Aorta (tissue), 5 donors: Measurements from ENCODE around the gene RAPGEF5. TPM values are rescaled to one million over a fixed set of nuclear protein-coding genes. Genes with fewer than 3 reads are reported as not detected.

Experiments
- ATAC-seq: fragments of 200-7000 bp; cut with Tn5 transposase; one replicate; pipeline ENCODE4 v1.9.1; 2022; ENCODE audit warnings: moderate library complexity; ENCODE audit not compliant: low FRiP score
- DNase-seq, 2 donors: peaks; one replicate each; pipeline ENCODE4 v3.0.0-alpha.2; 2020
- H3K27ac ChIP-seq, 2 donors: one replicate each; pipeline ENCODE4 v1.5.1; 2013; ENCODE audit warnings: low read length in 2 of 2, mild to moderate bottlenecking in 2 of 2, moderate library complexity in 2 of 2, control low read depth in 1 of 2, inconsistent platforms in 1 of 2, low read depth in 1 of 2
- H3K27me3 ChIP-seq, 2 donors: one replicate each; pipeline ENCODE4 v1.6.1; 2013; ENCODE audit warnings: control low read depth in 1 of 2, low read length in 1 of 2, mild to moderate bottlenecking in 1 of 2, moderate library complexity in 1 of 2; ENCODE audit not compliant: insufficient read depth in 2 of 2, control insufficient read depth in 1 of 2
- H3K36me3 ChIP-seq, 2 donors: one replicate each; pipeline ENCODE4 v1.6.1; 2013; ENCODE audit warnings: control low read depth in 1 of 2, low read length in 1 of 2, mild to moderate bottlenecking in 1 of 2; ENCODE audit not compliant: insufficient read depth in 2 of 2, control insufficient read depth in 1 of 2
- H3K4me1 ChIP-seq, 2 donors: one replicate each; pipeline ENCODE4 v1.6.1; 2013; ENCODE audit warnings: low read length in 2 of 2, control low read depth in 1 of 2, mild to moderate bottlenecking in 1 of 2, moderate library complexity in 1 of 2; ENCODE audit not compliant: insufficient read depth in 2 of 2, control insufficient read depth in 1 of 2
- H3K4me3 ChIP-seq, 2 donors: one replicate each; pipeline ENCODE4 v1.5.1; 2013; ENCODE audit warnings: low read length in 2 of 2, control low read depth in 1 of 2, mild to moderate bottlenecking in 1 of 2
- H3K9me3 ChIP-seq: one replicate; pipeline ENCODE4 v1.6.1; 2013; ENCODE audit warnings: mild to moderate bottlenecking, low read length; ENCODE audit not compliant: control insufficient read depth
- WGBS, 2 donors: extraction: QIAGEN DNeasy Blood & Tissue Kit; methylation state at CpG; one replicate each; pipeline ENCODE4 v1.1.7; 2013; 5-methylcytosine and 5-hydroxymethylcytosine counted together
- intact Hi-C, 2 donors: fragments of 100-400 bp; cut with DNase I; formaldehyde crosslinking; loops; one replicate each; pipeline versions ENCODE4 v1.14.2 to v1.15.0; 2022
- long read RNA-seq, 2 donors: library from polyadenylated mRNA; unstranded; transcript quantifications; one replicate each; pipeline ENCODE4 v2.0.0, GENCODE V29; 2020 to 2021
- polyA plus RNA-seq, 2 donors: library from polyadenylated mRNA; stranded (reverse); fragments of 200-250 nt; gene quantifications; one replicate each; pipeline ENCODE4 v1.2.3, GENCODE V29; 2013
- total RNA-seq, 2 donors: library from RNA; stranded (reverse); fragmentation: NEBNext Ultra II Directional; extraction: Animal tissue kit (Norgen Biotek cat#: 25700); gene quantifications; one replicate each; pipeline ENCODE4 v1.2.1, GENCODE V29; 2021
- donor health status: healthy with polysubstance abuse.
- donor health status: Bipolar disorder and iron deficiency.
- donor health status: DM: no; HTN: no; CAD: no.
- donor health status: DM: no; HTN: no; CAD: no.
- donor health status: DM: yes; HTN: yes; CAD: no.

RAPGEF5 gene
- total RNA-seq, result 10 to 100 TPM; 68.1 to 77.1 TPM
- 10 to 100 TPM in 1 of 2 donors, 1 to 10 TPM in 1; 8.4 to 21.9 TPM for polyA plus RNA-seq
- long read RNA-seq, donor 1, partial matches to known transcripts, result 15 of 42 reads
- long read RNA-seq, donor 1, other reads (novel, unspliced or antisense), result 26 of 42 reads
- long read RNA-seq, donor 2, partial matches to known transcripts, result 1 of 18 reads
- long read RNA-seq, donor 2, other reads (novel, unspliced or antisense), result 15 of 18 reads

DNA sequence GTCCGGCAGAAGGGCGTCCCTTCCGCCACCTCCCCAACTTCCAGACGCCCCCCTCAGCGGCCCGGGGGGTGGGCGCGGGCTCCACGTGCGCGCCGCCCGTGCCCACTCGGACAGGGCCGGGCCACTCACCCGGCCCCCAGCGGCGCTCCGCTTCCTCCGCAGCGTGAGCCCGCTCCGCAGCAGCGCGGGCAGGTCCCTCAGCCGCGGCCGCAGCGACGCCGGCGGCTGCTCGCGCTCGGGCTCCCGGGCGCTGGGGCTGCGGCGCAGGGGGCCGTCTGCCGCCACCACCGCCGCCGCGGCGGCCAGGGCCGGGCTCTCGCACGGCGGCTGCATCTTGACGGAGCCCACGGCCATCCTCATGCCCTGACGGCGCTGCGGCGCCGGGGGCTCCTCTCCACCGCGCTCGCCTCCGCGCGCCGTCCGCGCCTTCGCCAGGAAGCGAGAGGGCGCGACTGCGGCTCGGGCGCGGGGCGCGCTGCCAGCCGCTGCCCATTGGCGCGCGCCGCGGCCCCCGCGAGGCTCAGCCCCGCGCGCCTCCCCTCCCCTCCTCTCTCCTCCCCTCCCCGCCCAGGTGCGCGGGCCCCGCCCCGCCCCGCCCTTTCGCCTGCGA, at the start of gene RAPGEF5:
RAPGEF5 (minus strand) TSS at position 454 of the 610 bp plus-strand sequence; CDS start at position 360, 94 bp downstream.
- no peaks in the 10 kb centered on the region for H3K4me1 ChIP-seq
- peaks cover 0 to 6% of the 10 kb centered on the region in 2 donors for H3K27me3 ChIP-seq
- H3K36me3 ChIP-seq, result no peaks in the 10 kb centered on the region
- ATAC-seq (no peak), DNase-seq (no peak)
- peak within 1 kb of the TSS; percentile 20 to 24 for H3K4me3 ChIP-seq
- 0 to 2% methylated on average over 39 to 95 of the region's 95 CpGs for WGBS, 2 donors
- peaks cover 4% of the 10 kb centered on the region for H3K9me3 ChIP-seq
- no peak within 1 kb of the TSS for H3K27ac ChIP-seq
- intact Hi-C loops, result no loop called here

- ATAC-seq (no peak), DNase-seq (no peak)
- intact Hi-C loops, result no loop called here
- 96 to 97% methylated on average over 4 of the region's 4 CpGs for WGBS, 2 donors
- no peaks in the 10 kb centered on the region for H3K4me1 ChIP-seq
- H3K27me3 ChIP-seq, result peaks cover 0 to 3% of the 10 kb centered on the region in 2 donors
- no peak overlapping the region for H3K4me3 ChIP-seq
- no peaks in the 10 kb centered on the region for H3K36me3 ChIP-seq
- H3K27ac ChIP-seq, result no peak overlapping the region
- H3K9me3 ChIP-seq, result no peaks in the 10 kb centered on the region
Measured at GRCh38 chr7:22406715-22407114, 49.8 kb upstream of the RAPGEF5 start.

GRCh38 chr7:22404421-22405023, 47.6 kb upstream of the RAPGEF5 start:
- intact Hi-C loops, result no loop called here
- 60 to 64% methylated on average over 3 of the region's 3 CpGs for WGBS, 2 donors
- Histone ChIP-seq H3K4me3 (no peak overlapping the region), H3K27ac (no peak overlapping the region), H3K27me3 (peaks cover 0 to 3% of the 10 kb centered on the region in 2 donors), H3K9me3 (no peaks in the 10 kb centered on the region), H3K36me3 (no peaks in the 10 kb centered on the region), H3K4me1 (no peaks in the 10 kb centered on the region)
- no peak for DNase-seq
- no peak for ATAC-seq

GRCh38 chr7:22403344-22403743, 46.4 kb upstream of the RAPGEF5 start:
- ATAC-seq, result no peak

DNA sequence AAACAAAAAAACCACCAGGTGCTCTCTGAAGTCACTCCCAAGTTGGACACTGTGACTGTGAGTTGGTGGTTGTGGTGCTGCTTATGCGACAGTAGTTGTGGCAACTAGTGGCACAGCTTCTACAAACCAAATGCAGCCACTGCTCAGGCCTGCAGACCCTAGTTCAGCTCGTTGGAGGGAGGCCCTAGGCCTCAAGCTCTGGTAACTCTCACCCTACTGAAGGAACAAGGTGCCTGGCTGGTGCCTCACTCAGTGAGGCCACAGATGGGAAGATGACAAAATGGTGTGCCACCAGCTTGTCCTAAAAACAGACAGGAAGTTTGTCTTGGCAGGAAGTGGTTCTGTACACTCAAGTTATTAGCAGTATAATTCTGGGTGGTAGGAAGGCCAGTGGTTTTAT, 45.3 kb upstream of the RAPGEF5 start:
- Histone ChIP-seq H3K27ac (no peak overlapping the region), H3K27me3 (peaks cover 0 to 3% of the 10 kb centered on the region in 2 donors), H3K4me3 (no peak overlapping the region), H3K4me1 (no peaks in the 10 kb centered on the region), H3K36me3 (no peaks in the 10 kb centered on the region), H3K9me3 (no peaks in the 10 kb centered on the region)
- intact Hi-C loops, result no loop called here
- DNase-seq (no peak), ATAC-seq (no peak)
- whole genome bisulfite sequencing, 2 donors, result 86 to 87% methylated on average over 2 of the region's 2 CpGs

More at GRCh38 chr7:22403344-22403743, 46.4 kb upstream of the RAPGEF5 start:
- no peak for DNase-seq
- Histone ChIP-seq H3K36me3 (no peaks in the 10 kb centered on the region), H3K27ac (no peak overlapping the region), H3K9me3 (no peaks in the 10 kb centered on the region), H3K4me3 (no peak overlapping the region), H3K4me1 (no peaks in the 10 kb centered on the region), H3K27me3 (peaks cover 0 to 3% of the 10 kb centered on the region in 2 donors)
- WGBS, 2 donors, result 95 to 96% methylated on average over 2 of the region's 2 CpGs
- intact Hi-C loops, result no loop called here

GRCh38 chr7:22400936-22401553, 44.1 kb upstream of the RAPGEF5 start:
- no peak for ATAC-seq
- intact Hi-C loops, result no loop called here
- 87 to 92% methylated on average over 3 of the region's 3 CpGs for WGBS, 2 donors

GRCh38 chr7:22400150-22400814, 43.3 kb upstream of the RAPGEF5 start:
- ATAC-seq (no peak), DNase-seq (no peak)
- Histone ChIP-seq H3K9me3 (no peaks in the 10 kb centered on the region), H3K4me1 (no peaks in the 10 kb centered on the region), H3K4me3 (no peak overlapping the region), H3K27me3 (no peaks in the 10 kb centered on the region), H3K27ac (no peak overlapping the region), H3K36me3 (no peaks in the 10 kb centered on the region)
- intact Hi-C loops, result no loop called here
- 64 to 66% methylated on average over 10 of the region's 10 CpGs for WGBS, 2 donors

More at GRCh38 chr7:22400936-22401553, 44.1 kb upstream of the RAPGEF5 start:
- Histone ChIP-seq H3K27ac (no peak overlapping the region), H3K27me3 (no peaks in the 10 kb centered on the region), H3K4me3 (no peak overlapping the region), H3K36me3 (no peaks in the 10 kb centered on the region), H3K9me3 (no peaks in the 10 kb centered on the region), H3K4me1 (no peaks in the 10 kb centered on the region)
- no peak for DNase-seq

- ATAC-seq, result no peak
- H3K9me3 ChIP-seq, result peaks cover 2% of the 10 kb centered on the region
- no peak overlapping the region for H3K27ac ChIP-seq
- WGBS, 2 donors, result 54 to 63% methylated on average over 2 of the region's 2 CpGs
- DNase-seq, result no peak
- no peaks in the 10 kb centered on the region for H3K4me1 ChIP-seq
- intact Hi-C loops, result no loop called here
- no peak overlapping the region for H3K4me3 ChIP-seq
- H3K36me3 ChIP-seq, result no peaks in the 10 kb centered on the region
- no peaks in the 10 kb centered on the region for H3K27me3 ChIP-seq
Measured at GRCh38 chr7:22399546-22399945, 42.6 kb upstream of the RAPGEF5 start.
